HG03175 (cell line): Measurements from ENCODE around the gene BDKRB2.
"Not testable (repeated sequence)": the region's sequence is repeated elsewhere in the genome, so short reads cannot be mapped to it uniquely, and the experiment has no call there.

Experiments used
- ATAC-seq: cut with Tn5 transposase; IDR thresholded peaks from one replicate; pipeline ENCODE4 v1.9.1; 2021; ENCODE audit warnings: mild to moderate bottlenecking, moderate library complexity; ENCODE audit not compliant: unreplicated experiment

The BDKRB2 gene

DNA sequence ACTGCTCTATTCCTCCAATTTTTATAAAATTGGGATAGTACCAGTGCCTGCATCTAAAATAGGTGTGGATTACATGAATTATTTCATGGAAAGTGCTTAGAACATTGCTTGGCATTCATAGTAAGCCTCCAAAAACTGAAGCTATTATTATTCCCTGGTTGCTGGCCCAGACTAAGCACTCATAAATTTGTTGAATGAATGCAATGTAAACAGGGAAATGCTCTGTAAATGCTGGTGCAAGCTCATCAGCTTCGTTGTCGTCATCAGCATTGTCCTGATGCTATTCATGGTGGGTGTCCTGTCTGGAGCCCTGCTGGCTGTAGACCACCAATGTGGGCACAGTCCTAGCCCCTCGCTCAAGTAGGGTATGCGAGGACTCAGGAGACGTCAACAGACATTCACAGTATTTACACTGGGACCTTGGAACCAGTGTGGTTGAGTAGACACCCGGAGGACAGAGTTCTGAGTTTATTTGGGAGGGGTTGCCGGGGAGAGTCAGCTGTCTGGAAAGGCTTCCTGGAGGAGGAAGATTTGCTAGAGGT is 16.5 kb downstream of the BDKRB2 start:
- ATAC-seq, result no peak

DNA sequence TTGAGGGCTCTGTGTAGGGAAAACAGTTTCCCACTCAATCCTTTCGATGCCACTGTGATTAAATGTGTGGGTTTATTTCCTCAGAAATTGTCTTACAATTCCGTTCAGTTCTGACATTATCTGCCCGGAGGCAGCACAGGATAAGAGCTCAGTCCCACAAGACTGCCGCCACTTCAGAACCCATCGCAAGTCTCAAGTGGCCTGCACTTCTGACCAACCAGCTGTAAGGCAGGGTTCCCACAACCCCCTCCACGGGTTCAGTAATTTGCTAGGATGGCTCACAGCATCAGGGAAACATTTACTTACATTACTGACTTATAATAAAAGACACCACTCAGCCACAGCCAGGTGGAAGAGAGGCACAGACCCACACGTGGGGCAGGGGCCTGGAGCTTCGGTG is 17.2 kb downstream of the BDKRB2 start:
- no peak for ATAC-seq

GRCh38 chr14:96224480-96225096 is 19.9 kb downstream of the BDKRB2 start:
- no peak for ATAC-seq

- no peak for ATAC-seq
Measured at GRCh38 chr14:96225213-96225612, 20.6 kb downstream of the BDKRB2 start.

- no peak for ATAC-seq
Measured at GRCh38 chr14:96225745-96226151, 21.1 kb downstream of the BDKRB2 start.

GRCh38 chr14:96227428-96227827 is 22.8 kb downstream of the BDKRB2 start:
- ATAC-seq, result no peak

- ATAC-seq, result no peak
Measured at GRCh38 chr14:96229315-96229714, 24.7 kb downstream of the BDKRB2 start.

DNA sequence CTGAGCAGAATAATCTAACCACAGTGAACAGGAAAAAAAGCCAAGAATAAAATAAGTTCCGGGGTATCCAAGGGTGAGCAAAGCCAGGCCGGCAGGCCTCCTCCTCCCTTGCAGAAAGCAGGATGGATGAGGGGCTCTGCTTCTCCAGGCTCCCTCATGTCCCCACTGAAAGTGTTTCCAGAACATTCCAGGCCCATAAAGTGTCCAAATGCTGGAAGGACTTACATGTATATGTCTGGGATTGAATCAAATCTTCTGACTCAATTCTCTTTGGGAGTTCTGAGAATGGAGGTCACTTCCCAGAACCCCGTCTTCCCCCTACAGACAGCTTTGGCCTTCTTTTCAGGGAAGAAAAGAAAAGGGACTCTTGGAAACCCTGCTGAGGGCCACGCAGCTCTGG is 26.4 kb downstream of the BDKRB2 start:
- ATAC-seq, result no peak

GRCh38 chr14:96231526-96232130 is 27.0 kb downstream of the BDKRB2 start:
- ATAC-seq, result no peak

DNA sequence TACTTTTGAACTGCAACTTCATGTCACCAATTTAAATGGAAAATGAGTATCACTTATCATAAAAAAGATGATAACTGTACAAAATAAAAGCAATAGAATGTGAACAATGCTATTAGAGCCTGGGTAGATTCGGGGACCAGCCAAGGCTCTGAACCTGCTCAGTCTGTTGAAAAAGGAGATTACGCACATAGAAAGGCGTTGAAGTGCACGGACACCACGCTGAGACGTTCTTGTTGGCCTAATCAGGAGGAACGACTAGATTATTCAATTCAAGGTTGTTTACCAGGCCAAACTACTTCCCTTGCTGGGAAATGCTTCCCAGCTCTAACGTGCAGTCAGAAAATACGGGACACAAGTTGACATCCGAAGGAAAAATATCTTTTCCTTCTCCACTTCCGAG is 27.9 kb downstream of the BDKRB2 start:
- no peak for ATAC-seq

GRCh38 chr14:96233661-96234060 is 29.0 kb downstream of the BDKRB2 start:
- no peak for ATAC-seq

DNA sequence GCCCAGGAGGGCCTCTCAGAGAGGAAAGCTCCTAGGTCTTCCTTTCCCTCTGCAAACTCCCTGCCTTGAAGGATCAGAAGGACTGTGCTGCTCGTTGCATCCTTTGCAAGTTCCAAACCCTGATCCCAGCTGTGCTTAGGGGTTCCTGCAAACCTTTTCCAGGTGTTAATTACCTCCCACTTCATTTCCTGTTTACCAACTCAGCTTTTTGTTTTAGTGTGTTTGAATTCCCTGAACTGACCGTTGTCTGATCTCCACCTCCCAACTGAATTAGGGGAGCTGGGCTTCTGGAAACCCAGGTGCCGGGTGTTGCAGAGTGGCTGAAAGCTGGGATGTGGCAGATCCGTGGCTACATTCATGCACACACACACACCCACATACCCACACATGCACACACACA is 30.8 kb downstream of the BDKRB2 start:
- no peak for ATAC-seq

GRCh38 chr14:96237641-96238040 is 33.0 kb downstream of the BDKRB2 start:
- no peak for ATAC-seq

GRCh38 chr14:96238676-96239265 is 34.1 kb downstream of the BDKRB2 start:
- no peak for ATAC-seq

DNA sequence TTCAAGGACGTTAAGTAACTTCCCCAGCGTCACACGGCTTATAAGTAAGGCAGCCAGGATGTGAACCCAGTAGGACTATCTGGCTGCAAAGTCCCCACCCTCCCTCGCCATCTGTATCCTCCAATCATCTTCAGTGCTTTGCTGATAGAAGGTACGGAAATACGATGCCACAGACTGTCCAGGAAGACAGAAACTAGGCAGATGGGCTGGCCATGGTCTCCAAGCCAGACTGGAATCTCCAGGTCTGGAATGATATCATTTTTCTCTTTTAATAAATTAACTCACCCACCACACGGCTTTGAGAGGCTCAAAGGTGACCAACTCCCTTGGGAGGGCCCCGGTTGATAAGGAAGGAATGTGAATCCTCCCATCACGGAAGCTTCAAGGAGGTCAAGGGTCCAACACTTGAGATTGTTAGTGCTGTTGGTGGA is 35.1 kb downstream of the BDKRB2 start:
- ATAC-seq, result no peak

GRCh38 chr14:96240641-96241040 is 36.0 kb downstream of the BDKRB2 start:
- no peak for ATAC-seq

- ATAC-seq, result no peak
Measured at GRCh38 chr14:96242126-96242525, 37.5 kb downstream of the BDKRB2 start.

DNA sequence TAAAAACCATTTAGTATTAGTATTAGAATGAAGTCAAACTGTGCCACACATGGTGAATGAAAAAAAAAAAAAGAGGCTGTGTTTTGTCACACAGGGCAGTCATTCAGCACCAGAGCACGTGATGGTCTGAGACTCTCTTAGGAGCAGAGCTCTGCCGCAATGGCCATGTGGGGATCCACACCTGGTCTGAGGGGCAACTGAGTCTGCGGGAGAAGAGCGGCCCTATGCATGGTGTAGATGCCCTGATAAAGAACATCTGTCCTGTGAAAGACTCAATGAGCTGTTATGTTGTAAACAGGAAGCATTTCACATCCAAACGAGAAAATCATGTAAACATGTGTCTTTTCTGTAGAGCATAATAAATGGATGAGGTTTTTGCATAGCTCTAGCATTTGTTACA is 39.1 kb downstream of the BDKRB2 start:
- no peak for ATAC-seq

- not testable (repeated sequence) for ATAC-seq
Measured at GRCh38 chr14:96245074-96245473, 40.4 kb downstream of the BDKRB2 start.

GRCh38 chr14:96245710-96246538 is 41.3 kb downstream of the BDKRB2 start:
- no peak for ATAC-seq

DNA sequence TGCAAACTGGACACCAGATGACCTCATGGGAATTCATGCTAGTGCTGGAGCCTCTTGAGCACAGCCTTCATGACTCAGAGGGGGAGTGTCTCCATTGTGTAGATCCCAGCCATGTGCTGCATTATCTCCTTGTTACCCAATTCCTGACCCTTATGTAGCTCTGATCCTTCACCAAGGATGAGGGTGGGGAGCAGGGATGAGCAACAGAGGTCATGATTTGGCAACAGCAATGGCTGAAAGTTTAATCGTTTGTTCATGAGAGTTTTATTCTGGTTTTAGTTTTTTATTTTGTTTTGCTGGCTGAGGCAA is 41.9 kb downstream of the BDKRB2 start:
- ATAC-seq, result no peak

DNA sequence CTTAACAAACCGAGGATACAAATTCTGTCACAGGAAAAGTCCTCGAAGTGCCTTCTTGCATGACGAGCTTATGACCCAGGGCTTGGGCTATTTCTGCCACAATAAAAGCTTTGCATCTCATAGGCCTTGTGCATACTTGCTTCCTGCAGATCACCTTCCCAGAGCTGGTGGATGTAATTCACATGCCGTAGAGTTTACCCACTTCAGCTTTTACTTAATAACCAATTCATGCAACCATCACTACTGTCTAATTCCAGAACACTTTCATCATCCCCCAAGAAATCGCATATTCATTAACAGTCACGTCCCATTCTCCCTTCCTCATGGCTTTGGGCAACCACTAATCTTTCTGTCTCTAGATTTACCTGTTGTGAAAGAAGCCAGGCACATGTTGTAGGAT is 42.4 kb downstream of the BDKRB2 start:
- no peak for ATAC-seq
